Endothelial cell of umbilical vein (primary cell): ENCODE measurements around the gene PDE6C. TPM values are rescaled to one million over a fixed set of nuclear protein-coding genes. Genes with fewer than 3 reads are reported as not detected.

Experiments
- Bru-seq: library from RNA; stranded (reverse); fragments of 400-500 nt; gene quantifications from one replicate; lab custom pipeline; 2021; lab: Mats Ljungman, UMichigan
- BruChase-seq, 2 experiments: library from RNA; stranded (reverse); fragments of 400-500 nt; gene quantifications; one replicate each; lab custom pipeline; 2021; lab: Mats Ljungman, UMichigan
- BruUV-seq: library from RNA; stranded (reverse); fragments of 400-500 nt; replicated peaks from 2 replicates; lab custom pipeline; 2021; lab: Mats Ljungman, UMichigan
- CTCF ChIA-PET: fragments of 300-600, 350-600 bp; sonication (Branson Sonifier 250); formaldehyde crosslinking; loops from one replicate; lab custom pipeline; 2021; ENCODE audit warnings: antibody characterized with exemption, inconsistent platforms; lab: Charles Lee
- POLR2A ChIA-PET: fragments of 300-600, 350-600 bp; sonication (Branson Sonifier 250); formaldehyde crosslinking; loops from one replicate; lab custom pipeline; 2021; ENCODE audit warnings: antibody characterized with exemption, inconsistent platforms; lab: Charles Lee
- DNase-seq: peaks from one replicate; pipeline ENCODE4 v3.0.0-alpha.2; 2011; ENCODE audit warnings: low read depth, low spot score
- FAIRE-seq: peaks from 2 replicates; lab custom pipeline; 2011; peaks lifted over from hg19 to GRCh38; lab: Jason Lieb, UNC
- H2AFZ ChIP-seq: 2 replicates; pipeline ENCODE4 v1.6.0; 2012; ENCODE audit warnings: low read depth, low read length, control low read depth, inconsistent platforms
- H3K27ac ChIP-seq: 2 replicates; pipeline ENCODE4 v1.5.1; 2011; ENCODE audit warnings: low read depth, mild to moderate bottlenecking, control low read depth, low read length, moderate library complexity; ENCODE audit not compliant: insufficient read depth
- H3K27me3 ChIP-seq, 2 experiments: 2 replicates each; pipeline versions ENCODE4 v1.6.0 to v1.6.1; 2011; ENCODE audit warnings: low read length in 2 of 2, mixed read lengths in 1 of 2; ENCODE audit not compliant: control insufficient read depth in 2 of 2, insufficient read depth in 2 of 2
- H3K36me3 ChIP-seq, 2 experiments: 2 replicates in 1 of 2; 3 replicates in 1 of 2; pipeline ENCODE4 v1.5.1; 2011; ENCODE audit warnings: low read length in 2 of 2, mild to moderate bottlenecking in 1 of 2, moderate library complexity in 1 of 2; ENCODE audit not compliant: control insufficient read depth in 2 of 2, insufficient read depth in 2 of 2; ENCODE audit errors: extremely low read depth in 1 of 2
- H3K4me1 ChIP-seq: 3 replicates; pipeline ENCODE4 v1.5.1; 2011; ENCODE audit warnings: mild to moderate bottlenecking, low read length; ENCODE audit not compliant: control insufficient read depth, insufficient read depth; ENCODE audit errors: extremely low read depth
- H3K4me2 ChIP-seq: 2 replicates; pipeline ENCODE4 v1.6.1; 2011; ENCODE audit warnings: low read length, control low read depth, mixed read lengths; ENCODE audit not compliant: insufficient read depth
- H3K4me3 ChIP-seq, 3 experiments: fragments of 200-600 bp in 1 of 3; sonication (generic), shearing (Covaris generic) in 1 of 3; replicated peaks in 1 of 3; 2 replicates each; pipeline ENCODE4 v1.5.1; 2011 to 2016; ENCODE audit warnings: control low read depth in 3 of 3, low read length in 3 of 3, mild to moderate bottlenecking in 2 of 3, inconsistent platforms in 1 of 3, low read depth in 1 of 3, moderate library complexity in 1 of 3; ENCODE audit not compliant: insufficient read depth in 1 of 3
- H3K79me2 ChIP-seq: 2 replicates; pipeline ENCODE4 v1.6.0; 2012; ENCODE audit warnings: low read length, inconsistent platforms; ENCODE audit not compliant: control insufficient read depth, insufficient read depth
- H3K9ac ChIP-seq: replicated peaks from 2 replicates; pipeline ENCODE3; 2011; ENCODE audit warnings: low read length, control low read depth; ENCODE audit not compliant: insufficient read depth; ENCODE audit errors: extremely low read depth
- H3K9me1 ChIP-seq: replicated peaks from 3 replicates; pipeline ENCODE4 v1.6.0; 2011; ENCODE audit warnings: mild to moderate bottlenecking, low read length; ENCODE audit not compliant: control insufficient read depth, insufficient read depth; ENCODE audit errors: extremely low read depth
- H3K9me3 ChIP-seq: replicated peaks from 2 replicates; pipeline ENCODE4 v1.5.1; 2012; ENCODE audit warnings: low read length, inconsistent platforms; ENCODE audit not compliant: control insufficient read depth, insufficient read depth
- H4K20me1 ChIP-seq: replicated peaks from 2 replicates; pipeline ENCODE3; 2011; ENCODE audit warnings: mild to moderate bottlenecking, low read length; ENCODE audit not compliant: control insufficient read depth, insufficient read depth; ENCODE audit errors: extremely low read depth
- FOS ChIP-seq: IDR thresholded peaks from 2 replicates; pipeline ENCODE4 v1.6.1; 2011; ENCODE audit warnings: mild to moderate bottlenecking, low read length, moderate library complexity, borderline replicate concordance; ENCODE audit not compliant: insufficient read depth
- GATA2 ChIP-seq: IDR thresholded peaks from 2 replicates; pipeline ENCODE4 v1.7.0; 2011; ENCODE audit warnings: low read depth, mild to moderate bottlenecking, moderate library complexity, mixed read lengths, low read length; ENCODE audit not compliant: insufficient read length, insufficient read depth
- JUN ChIP-seq: IDR thresholded peaks from 2 replicates; pipeline ENCODE4 v1.6.1; 2011; ENCODE audit warnings: borderline replicate concordance, low read depth; ENCODE audit not compliant: insufficient read length, insufficient read depth
- MYC ChIP-seq: IDR thresholded peaks from one replicate; pipeline ENCODE4 v1.6.1; 2011; ENCODE audit warnings: mild to moderate bottlenecking, low read depth, low read length
- POLR2AphosphoS5 ChIP-seq: IDR thresholded peaks from 2 replicates; pipeline ENCODE4 v1.6.1; 2012; ENCODE audit warnings: low read depth, mild to moderate bottlenecking, control low read depth, low read length, moderate library complexity; ENCODE audit not compliant: insufficient read depth
- dilution Hi-C: fragments of 300-500 bp; cut with MboI; formaldehyde crosslinking; loops from one replicate; pipeline ENCODE4 v1.15.0; 2019; ENCODE audit warnings: low sequenced_read_pairs; ENCODE audit not compliant: extremely low pct_ligation_motif_present
- intact Hi-C: fragments of 100-400 bp; cut with micrococcal nuclease; formaldehyde crosslinking; loops from one replicate; pipeline ENCODE4 v1.10.0; 2022
- long read RNA-seq: library from polyadenylated mRNA; stranded (forward); transcript quantifications from one replicate; pipeline ENCODE4 v2.0.0, GENCODE V29; 2021
- polyA minus RNA-seq, 3 experiments: library from RNA; depleted of rRNA, polyadenylated mRNA; stranded (reverse); fragments of >200 nt; gene quantifications; 1 replicate in 1 of 3; 2 replicates in 2 of 3; pipeline ENCODE4 v1.2.3, GENCODE V29; 2011
- polyA plus RNA-seq, 4 experiments: library from polyadenylated mRNA; depleted of rRNA in 3 of 4; stranded (reverse) in 3 of 4; unstranded in 1 of 4; fragments of >200 nt; gene quantifications; 2 replicates each; pipeline versions ENCODE4 v1.2.1 to v1.2.3, GENCODE V29; 2011 to 2012; ENCODE audit warnings: missing spikeins in 1 of 4
- total RNA-seq: library from RNA; stranded (reverse); gene quantifications from 2 replicates; pipeline ENCODE4 v1.2.3, GENCODE V29; 2021
- TF ChIP-seq, protein P1 (sequence below): IDR thresholded peaks from 2 replicates; pipeline ENCODE4 v1.6.1; 2011; ENCODE audit not compliant: insufficient read depth, insufficient read length
- TF ChIP-seq, protein P2 (sequence below), 2 donors: IDR thresholded peaks; 1 replicate in 1 of 2; 2 replicates in 1 of 2; pipeline ENCODE4 v1.5.1; 2011; ENCODE audit warnings: low read length in 2 of 2, mild to moderate bottlenecking in 2 of 2, moderate library complexity in 2 of 2, control low read depth in 1 of 2, inconsistent platforms in 1 of 2, low read depth in 1 of 2; ENCODE audit not compliant: insufficient read depth in 1 of 2; ENCODE audit errors: extremely low read depth in 1 of 2

PDE6C gene
- total RNA-seq (not detected in 2 replicates), polyA plus RNA-seq (not detected in 2 replicates), polyA minus RNA-seq (not detected in 2 replicates), Bru-seq, nascent RNA (not detected), BruChase-seq, experiment 1, labeled RNA remaining after a 6-hour chase (not detected), BruChase-seq, experiment 2, labeled RNA remaining after a 2-hour chase (not detected)
- not detected in 2 replicates for polyA plus RNA-seq (2011; cell fraction: cytosol; rRNA removed)
- polyA plus RNA-seq (2011; cell fraction: nucleus; rRNA removed), result not detected in 2 replicates
- 0.07 and 0.40 TPM in 2 replicates for polyA plus RNA-seq (2012)
- polyA minus RNA-seq (2011; cell fraction: cytosol; rRNA and poly(A)+ RNA removed), result not detected
- not detected in 2 replicates for polyA minus RNA-seq (2011; cell fraction: nucleus; rRNA and poly(A)+ RNA removed)
- long read RNA-seq, result 0 reads

- no peaks in the 10 kb centered on the region for H3K36me3 ChIP-seq
- ChIA-PET CTCF (interaction anchor here (0.9 kb wide), 1 partner anchor 17 kb away, joined by 4 read pairs; no protein-coding TSS in a partner anchor), POLR2A (no interaction called here)
- intact Hi-C loops, result no loop called here
- TF ChIP-seq MYC (no peak), GATA2 (no peak), JUN (no peak), FOS (no peak), POLR2AphosphoS5 (no peak)
- TF ChIP-seq, protein P1, sequence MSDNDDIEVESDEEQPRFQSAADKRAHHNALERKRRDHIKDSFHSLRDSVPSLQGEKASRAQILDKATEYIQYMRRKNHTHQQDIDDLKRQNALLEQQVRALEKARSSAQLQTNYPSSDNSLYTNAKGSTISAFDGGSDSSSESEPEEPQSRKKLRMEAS, result no peak
- TF ChIP-seq, protein P2, sequence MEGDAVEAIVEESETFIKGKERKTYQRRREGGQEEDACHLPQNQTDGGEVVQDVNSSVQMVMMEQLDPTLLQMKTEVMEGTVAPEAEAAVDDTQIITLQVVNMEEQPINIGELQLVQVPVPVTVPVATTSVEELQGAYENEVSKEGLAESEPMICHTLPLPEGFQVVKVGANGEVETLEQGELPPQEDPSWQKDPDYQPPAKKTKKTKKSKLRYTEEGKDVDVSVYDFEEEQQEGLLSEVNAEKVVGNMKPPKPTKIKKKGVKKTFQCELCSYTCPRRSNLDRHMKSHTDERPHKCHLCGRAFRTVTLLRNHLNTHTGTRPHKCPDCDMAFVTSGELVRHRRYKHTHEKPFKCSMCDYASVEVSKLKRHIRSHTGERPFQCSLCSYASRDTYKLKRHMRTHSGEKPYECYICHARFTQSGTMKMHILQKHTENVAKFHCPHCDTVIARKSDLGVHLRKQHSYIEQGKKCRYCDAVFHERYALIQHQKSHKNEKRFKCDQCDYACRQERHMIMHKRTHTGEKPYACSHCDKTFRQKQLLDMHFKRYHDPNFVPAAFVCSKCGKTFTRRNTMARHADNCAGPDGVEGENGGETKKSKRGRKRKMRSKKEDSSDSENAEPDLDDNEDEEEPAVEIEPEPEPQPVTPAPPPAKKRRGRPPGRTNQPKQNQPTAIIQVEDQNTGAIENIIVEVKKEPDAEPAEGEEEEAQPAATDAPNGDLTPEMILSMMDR (IDR thresholded peaks at IDR 0.05; ENCODE audit: extremely low read depth in 1 of 2, insufficient read depth in 1 of 2, low read depth in 1 of 2, low read length in 2 of 2), result no peak
- H3K4me3 ChIP-seq, result no peak within 1 kb of the TSS
- no TSS peak for BruUV-seq
- H3K79me2 ChIP-seq, result no peaks in the 10 kb centered on the region
- no peaks in the 10 kb centered on the region for H4K20me1 ChIP-seq
- no peak within 1 kb of the TSS for H2AFZ ChIP-seq
- DNase-seq, result no peak
- no peaks in the 10 kb centered on the region for H3K4me1 ChIP-seq
- no peak within 1 kb of the TSS for H3K27ac ChIP-seq
- no peak within 1 kb of the TSS for H3K4me2 ChIP-seq
- peaks cover 2 to 5% of the 10 kb centered on the region in 2 experiments for H3K27me3 ChIP-seq
- H3K9me3 ChIP-seq, result no peaks in the 10 kb centered on the region
- no peaks in the 10 kb centered on the region for H3K9me1 ChIP-seq
- no peak for FAIRE-seq
- dilution Hi-C loops, result no loop called here
- H3K9ac ChIP-seq, result no peak within 1 kb of the TSS
Observed at GRCh38 chr10:93612311-93612710, at the start of gene PDE6C. PDE6C (plus strand) TSS chr10:93612537; CDS start chr10:93612726, 189 bp downstream.
